Measurements from ENCODE around the gene ABL2.
"Not testable (repeated sequence)": the region's sequence is repeated elsewhere in the genome, so short reads cannot be mapped to it uniquely, and the experiment has no call there.

The ABL2 gene

GRCh38 chr1:179135168-179135567 lies 94.3 kb downstream of the ABL2 start:
- DNase-seq (ENCODE audit: low read depth) = not testable (repeated sequence)

- peak; percentile 47 for DNase-seq (ENCODE audit: low read depth)
These were observed 99.6 kb downstream of the ABL2 start for GRCh38 chr1:179129702-179130473.

GRCh38 chr1:179128520-179128919 lies 101.0 kb downstream of the ABL2 start:
- DNase-seq (ENCODE audit: low read depth) = no peak

- DNase-seq (ENCODE audit: low read depth) = peak; percentile 61
These were observed 102.1 kb downstream of the ABL2 start for GRCh38 chr1:179127163-179127895.

- no peak for DNase-seq (ENCODE audit: low read depth)
These were observed 103.0 kb downstream of the ABL2 start for GRCh38 chr1:179126338-179127060.

- peak; percentile 70 for DNase-seq (ENCODE audit: low read depth)
These were observed 104.6 kb downstream of the ABL2 start for GRCh38 chr1:179124873-179125272.

- peak; percentile 68 for DNase-seq (ENCODE audit: low read depth)
These were observed 108.1 kb downstream of the ABL2 start for GRCh38 chr1:179121159-179121938.

GRCh38 chr1:179120736-179121135 lies 108.7 kb downstream of the ABL2 start:
- DNase-seq (ENCODE audit: low read depth) = peak; percentile 33

GRCh38 chr1:179119513-179119912 lies 110.0 kb downstream of the ABL2 start:
- DNase-seq (ENCODE audit: low read depth) = no peak

- peak; percentile 46 for DNase-seq (ENCODE audit: low read depth)
These were observed 114.3 kb downstream of the ABL2 start for GRCh38 chr1:179115181-179115580.

- no peak for DNase-seq (ENCODE audit: low read depth)
These were observed 120.8 kb downstream of the ABL2 start for GRCh38 chr1:179108644-179109043.

GRCh38 chr1:179107706-179108629 lies 121.5 kb downstream of the ABL2 start:
- DNase-seq (ENCODE audit: low read depth) = no peak

GRCh38 chr1:179105393-179105792 lies 124.1 kb downstream of the ABL2 start:
- no peak for DNase-seq (ENCODE audit: low read depth)

GRCh38 chr1:179104611-179105250 lies 124.7 kb downstream of the ABL2 start:
- DNase-seq (ENCODE audit: low read depth) = no peak

- no peak for DNase-seq (ENCODE audit: low read depth)
These were observed 125.5 kb downstream of the ABL2 start for GRCh38 chr1:179103999-179104398.

- no peak for DNase-seq (ENCODE audit: low read depth)
These were observed 127.9 kb downstream of the ABL2 start for GRCh38 chr1:179101566-179101965.

GRCh38 chr1:179099891-179100290 lies 129.6 kb downstream of the ABL2 start:
- DNase-seq (ENCODE audit: low read depth) = no peak

GRCh38 chr1:179095924-179096323 lies 133.6 kb downstream of the ABL2 start:
- DNase-seq (ENCODE audit: low read depth) = no peak

GRCh38 chr1:179095377-179095776 lies 134.1 kb downstream of the ABL2 start:
- DNase-seq (ENCODE audit: low read depth) = peak; percentile 29

- no peak for DNase-seq (ENCODE audit: low read depth)
These were observed 134.7 kb downstream of the ABL2 start for GRCh38 chr1:179094818-179095217.
